ENCODE measurements around the gene CENPA. TPM values are rescaled to one million over a fixed set of nuclear protein-coding genes. Genes with fewer than 3 reads are reported as not detected.

The CENPA gene
- total and polyA plus RNA-seq, 2 of the 13 experiments (the other 11 are each of a cell fraction or from before 2014, with no cell fraction given), result 28.5 to 38.5 TPM

DNA sequence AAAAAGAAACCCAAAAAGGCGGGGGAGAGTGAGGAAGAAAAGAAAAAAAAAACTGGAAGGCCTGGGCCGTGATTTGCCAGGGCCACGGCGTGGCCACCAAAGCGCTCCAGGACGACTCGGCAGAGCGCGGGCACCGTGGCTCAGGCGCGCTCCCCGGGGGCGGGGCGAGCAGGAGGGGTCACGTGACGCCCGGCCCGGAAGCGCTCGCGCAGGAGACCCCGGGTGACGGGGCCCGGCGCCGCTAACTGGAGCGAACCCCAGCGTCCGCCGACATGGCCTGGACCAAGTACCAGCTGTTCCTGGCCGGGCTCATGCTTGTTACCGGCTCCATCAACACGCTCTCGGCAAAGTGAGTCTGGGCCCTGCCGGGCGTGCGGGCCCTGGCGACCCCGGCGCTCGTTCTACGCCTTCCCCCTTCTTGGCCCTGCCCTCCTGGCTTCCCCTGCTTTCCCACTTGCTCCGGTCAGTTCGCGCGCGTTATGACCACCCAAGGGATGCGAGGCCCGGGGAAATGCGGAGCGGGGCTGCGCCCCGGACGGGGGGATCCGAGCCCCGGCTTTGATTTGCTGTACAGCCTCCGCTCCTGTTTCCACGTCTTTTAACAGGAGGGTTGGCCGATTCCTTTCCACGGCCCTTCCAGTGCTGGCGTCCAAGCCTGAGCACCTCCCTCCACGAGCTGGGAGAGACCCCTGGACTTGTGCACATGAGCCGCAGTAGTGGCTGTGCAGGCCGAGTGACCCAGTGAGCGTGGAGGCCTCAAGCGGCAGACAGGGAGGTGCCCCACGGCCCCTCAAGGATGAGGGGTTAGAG lies 21.6 kb upstream of the CENPA start, which contains the start of gene SLC35F6 (continued):
- TF ChIP-seq SOX13 (IDR thresholded peaks at IDR 0.05) (peak; percentile 37; the same call in 1 of the 2 replicates), SOX13 (CRISPR knock-in tag; conservative IDR thresholded peaks at IDR 0.05 in 1 of 2, IDR thresholded peaks at IDR 0.05 in 1 of 2) (peak in 1 of 2 experiments; percentile 48; a peak in 1 of 4 replicates), AGO1 (IDR thresholded peaks at IDR 0.05; ENCODE audit: low read depth, low read length, poor library complexity, severe bottlenecking) (no peak), BRD4 (CRISPR knock-in tag; IDR thresholded peaks at IDR 0.05) (peak; percentile 64; the same call in 1 of the 2 replicates), RELA (CRISPR knock-in tag; IDR thresholded peaks at IDR 0.05) (peak; percentile 75; the same call in 1 of the 2 replicates), NR2F6 (IDR thresholded peaks at IDR 0.05) (no peak), NR2F6 (CRISPR knock-in tag; IDR thresholded peaks at IDR 0.05) (peak; percentile 39; the same call in 1 of the 2 replicates), MED13 (CRISPR knock-in tag; IDR thresholded peaks at IDR 0.05) (no peak), SAFB2 (CRISPR knock-in tag; IDR thresholded peaks at IDR 0.05; ENCODE audit: borderline replicate concordance, low read depth) (no peak; the same call in 1 of the 2 replicates), ZNF709 (CRISPR knock-in tag; IDR thresholded peaks at IDR 0.05) (peak; percentile 75; the same call in 1 of the 2 replicates), CBX5 (CRISPR knock-in tag; IDR thresholded peaks at IDR 0.05; ENCODE audit: borderline replicate concordance) (no peak), RFXANK (CRISPR knock-in tag; IDR thresholded peaks at IDR 0.05) (no peak), U2AF1 (optimal IDR thresholded peaks at IDR 0.05; ENCODE audit: low read depth, low read length) (no peak), AFF4 (CRISPR knock-in tag; IDR thresholded peaks at IDR 0.05) (no peak), ZNF569 (CRISPR knock-in tag; IDR thresholded peaks at IDR 0.05; ENCODE audit: borderline replicate concordance) (no peak), KDM5A (IDR thresholded peaks at IDR 0.05; ENCODE audit: borderline replicate concordance, low read length) (0 out of 2 replicates have a peak, but pooled peaks have one; percentile 46), RFX3 (CRISPR knock-in tag; IDR thresholded peaks at IDR 0.05) (no peak), NPAS2 (CRISPR knock-in tag; IDR thresholded peaks at IDR 0.05; ENCODE audit: borderline replicate concordance) (no peak), TOE1 (CRISPR knock-in tag; IDR thresholded peaks at IDR 0.05) (peak; percentile 30; the same call in 1 of the 2 replicates), ZNF850 (CRISPR knock-in tag; conservative IDR thresholded peaks at IDR 0.05) (no peak), ARNTL (CRISPR knock-in tag; IDR thresholded peaks at IDR 0.05) (peak; percentile 61; the same call in 1 of the 2 replicates), ZNF552 (CRISPR knock-in tag; IDR thresholded peaks at IDR 0.05; ENCODE audit: borderline replicate concordance) (no peak; the same call in none of the 2 replicates), PRMT3 (CRISPR knock-in tag; IDR thresholded peaks at IDR 0.05; ENCODE audit: borderline replicate concordance, low read depth) (no peak)
- TF ChIP-seq, protein P1, sequence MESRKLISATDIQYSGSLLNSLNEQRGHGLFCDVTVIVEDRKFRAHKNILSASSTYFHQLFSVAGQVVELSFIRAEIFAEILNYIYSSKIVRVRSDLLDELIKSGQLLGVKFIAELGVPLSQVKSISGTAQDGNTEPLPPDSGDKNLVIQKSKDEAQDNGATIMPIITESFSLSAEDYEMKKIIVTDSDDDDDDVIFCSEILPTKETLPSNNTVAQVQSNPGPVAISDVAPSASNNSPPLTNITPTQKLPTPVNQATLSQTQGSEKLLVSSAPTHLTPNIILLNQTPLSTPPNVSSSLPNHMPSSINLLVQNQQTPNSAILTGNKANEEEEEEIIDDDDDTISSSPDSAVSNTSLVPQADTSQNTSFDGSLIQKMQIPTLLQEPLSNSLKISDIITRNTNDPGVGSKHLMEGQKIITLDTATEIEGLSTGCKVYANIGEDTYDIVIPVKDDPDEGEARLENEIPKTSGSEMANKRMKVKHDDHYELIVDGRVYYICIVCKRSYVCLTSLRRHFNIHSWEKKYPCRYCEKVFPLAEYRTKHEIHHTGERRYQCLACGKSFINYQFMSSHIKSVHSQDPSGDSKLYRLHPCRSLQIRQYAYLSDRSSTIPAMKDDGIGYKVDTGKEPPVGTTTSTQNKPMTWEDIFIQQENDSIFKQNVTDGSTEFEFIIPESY (CRISPR knock-in tag; IDR thresholded peaks at IDR 0.05), result no peak
- TF ChIP-seq, protein P2, sequence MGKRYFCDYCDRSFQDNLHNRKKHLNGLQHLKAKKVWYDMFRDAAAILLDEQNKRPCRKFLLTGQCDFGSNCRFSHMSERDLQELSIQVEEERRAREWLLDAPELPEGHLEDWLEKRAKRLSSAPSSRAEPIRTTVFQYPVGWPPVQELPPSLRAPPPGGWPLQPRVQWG (CRISPR knock-in tag; IDR thresholded peaks at IDR 0.05; ENCODE audit: borderline replicate concordance, low read depth), result no peak

Measured in HepG2 (cell line).